Measurements from ENCODE around the gene ITPR2.

ITPR2 gene

GRCh38 chr12:26572137-26572536 is 260.9 kb downstream of the ITPR2 start:
- ChIA-PET POLR2A (no interaction called here), CTCF (interaction anchor here (1.2 to 1.8 kb wide), 4 partner anchors 10 to 18 kb away, joined by 3 to 5 read pairs (median 4); no protein-coding TSS in a partner anchor)
- DNase-seq (ENCODE audit: extremely low spot score), result no peak
- TF ChIP-seq, protein P1, sequence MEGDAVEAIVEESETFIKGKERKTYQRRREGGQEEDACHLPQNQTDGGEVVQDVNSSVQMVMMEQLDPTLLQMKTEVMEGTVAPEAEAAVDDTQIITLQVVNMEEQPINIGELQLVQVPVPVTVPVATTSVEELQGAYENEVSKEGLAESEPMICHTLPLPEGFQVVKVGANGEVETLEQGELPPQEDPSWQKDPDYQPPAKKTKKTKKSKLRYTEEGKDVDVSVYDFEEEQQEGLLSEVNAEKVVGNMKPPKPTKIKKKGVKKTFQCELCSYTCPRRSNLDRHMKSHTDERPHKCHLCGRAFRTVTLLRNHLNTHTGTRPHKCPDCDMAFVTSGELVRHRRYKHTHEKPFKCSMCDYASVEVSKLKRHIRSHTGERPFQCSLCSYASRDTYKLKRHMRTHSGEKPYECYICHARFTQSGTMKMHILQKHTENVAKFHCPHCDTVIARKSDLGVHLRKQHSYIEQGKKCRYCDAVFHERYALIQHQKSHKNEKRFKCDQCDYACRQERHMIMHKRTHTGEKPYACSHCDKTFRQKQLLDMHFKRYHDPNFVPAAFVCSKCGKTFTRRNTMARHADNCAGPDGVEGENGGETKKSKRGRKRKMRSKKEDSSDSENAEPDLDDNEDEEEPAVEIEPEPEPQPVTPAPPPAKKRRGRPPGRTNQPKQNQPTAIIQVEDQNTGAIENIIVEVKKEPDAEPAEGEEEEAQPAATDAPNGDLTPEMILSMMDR (IDR thresholded peaks at IDR 0.05; ENCODE audit: control extremely low read depth, extremely low read depth, low read depth, missing control alignments), result no peak

DNA sequence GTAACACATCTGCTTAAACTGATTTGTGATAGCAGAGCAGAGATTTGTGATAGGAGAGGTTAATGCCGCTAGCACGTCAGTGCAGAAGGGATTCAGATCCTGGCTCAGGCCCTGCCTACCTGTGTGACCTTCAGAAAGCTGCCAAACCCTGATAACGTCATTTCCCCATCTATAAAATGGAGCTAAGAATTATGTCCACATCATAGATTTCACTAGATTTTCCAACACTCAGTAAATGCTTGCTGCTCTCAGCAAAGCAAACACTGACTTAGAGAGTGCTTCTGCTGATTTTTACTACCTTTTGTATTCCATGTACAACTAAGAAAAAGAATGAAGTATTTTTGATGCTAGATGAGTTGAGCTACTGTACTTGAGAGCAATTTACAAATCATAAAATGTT is 261.4 kb downstream of the ITPR2 start:
- CTCF ChIA-PET, result interaction anchor here (1.6 to 1.8 kb wide), 2 partner anchors 15 to 18 kb away, joined by 4 to 5 read pairs; no protein-coding TSS in a partner anchor
- DNase-seq (ENCODE audit: extremely low spot score), result no peak
- POLR2A ChIA-PET, result no interaction called here
- TF ChIP-seq, protein P1 (IDR thresholded peaks at IDR 0.05; ENCODE audit: control extremely low read depth, extremely low read depth, low read depth, missing control alignments), result no peak

DNA sequence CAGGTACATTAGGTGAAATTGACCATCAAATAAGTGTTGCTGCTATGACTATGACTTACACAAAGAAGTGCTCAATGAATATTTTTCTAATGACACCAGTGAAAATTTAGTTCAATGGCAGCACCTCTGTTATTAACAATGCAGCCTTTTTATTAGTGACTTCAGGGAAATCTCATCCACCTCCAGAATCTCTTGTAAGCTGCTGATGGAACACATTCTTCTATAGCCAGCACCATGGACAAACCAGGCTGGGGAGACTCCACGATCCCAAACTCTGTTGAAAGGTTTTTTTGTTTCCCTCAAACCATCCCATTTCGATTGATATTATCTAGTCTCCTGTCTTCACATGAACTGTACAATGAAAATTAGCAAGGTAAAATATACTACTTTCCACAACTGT is 265.9 kb downstream of the ITPR2 start:
- ChIA-PET CTCF (interaction anchor here (0.9 to 2.3 kb wide), 2 partner anchors 13 to 26 kb away, joined by 4 to 9 read pairs; no protein-coding TSS in a partner anchor), POLR2A (no interaction called here)
- DNase-seq (ENCODE audit: extremely low spot score), result no peak
- TF ChIP-seq, protein P1 (IDR thresholded peaks at IDR 0.05; ENCODE audit: control extremely low read depth, extremely low read depth, low read depth, missing control alignments), result no peak

- CTCF ChIA-PET, result interaction anchor here (2.3 kb wide), 1 partner anchor 13 kb away, joined by 9 read pairs; no protein-coding TSS in a partner anchor
- POLR2A ChIA-PET, result no interaction called here
- no peak for DNase-seq (ENCODE audit: extremely low spot score)
Observed at GRCh38 chr12:26566675-26567074, 266.3 kb downstream of the ITPR2 start.

DNA sequence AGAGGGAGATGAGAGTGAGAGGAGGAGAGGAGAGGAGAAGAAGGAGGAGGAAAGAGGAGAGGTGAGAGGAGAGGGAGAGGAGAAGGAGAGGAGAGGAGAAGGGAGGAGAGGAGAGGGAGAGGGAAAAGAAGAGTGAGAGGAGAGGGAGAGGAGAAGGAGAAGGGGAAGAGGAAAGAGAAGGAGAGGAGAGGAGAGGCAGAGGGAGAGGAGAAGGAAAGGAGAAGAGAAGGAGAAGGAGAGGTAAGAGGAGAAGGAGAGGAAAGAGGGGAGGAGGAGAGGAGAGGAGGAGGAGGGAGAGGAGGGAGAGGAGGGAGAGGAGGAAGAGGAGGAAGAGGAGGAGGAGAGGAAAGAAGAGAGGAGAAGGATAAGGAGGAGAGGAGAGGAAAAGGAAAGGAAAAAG is 266.8 kb downstream of the ITPR2 start:
- CTCF ChIA-PET, result no interaction called here
- no peak for DNase-seq (ENCODE audit: extremely low spot score)
- POLR2A ChIA-PET, result no interaction called here
- TF ChIP-seq, protein P1 (IDR thresholded peaks at IDR 0.05; ENCODE audit: control extremely low read depth, extremely low read depth, low read depth, missing control alignments), result no peak

More at GRCh38 chr12:26566675-26567074, 266.3 kb downstream of the ITPR2 start:
- TF ChIP-seq, protein P1 (IDR thresholded peaks at IDR 0.05; ENCODE audit: control extremely low read depth, extremely low read depth, low read depth, missing control alignments), result no peak

GRCh38 chr12:26564391-26564790 is 268.6 kb downstream of the ITPR2 start:
- POLR2A ChIA-PET, result interaction anchor here (0.5 kb wide), 1 partner anchor 552 kb away, joined by 4 read pairs; no protein-coding TSS in a partner anchor
- DNase-seq (ENCODE audit: extremely low spot score), result no peak
- CTCF ChIA-PET, result interaction anchor here (1.3 kb wide), 1 partner anchor 11 kb away, joined by 4 read pairs; no protein-coding TSS in a partner anchor
- TF ChIP-seq, protein P1 (IDR thresholded peaks at IDR 0.05; ENCODE audit: control extremely low read depth, extremely low read depth, low read depth, missing control alignments), result no peak

Data from GM10248 (cell line).